Memory B cell (primary cell): ENCODE measurements around the gene RALY.

Source experiments
- ATAC-seq: fragments of 150-1000 bp; cut with Tn5 transposase; 2 replicates; pipeline ENCODE4 v1.10.0; 2021; ENCODE audit warnings: low read depth, mild to moderate bottlenecking, moderate library complexity
- DNase-seq, 2 donors: peaks; one replicate each; pipeline ENCODE4 v3.0.0; 2022; ENCODE audit warnings: low spot score in 2 of 2
- H3K27ac Mint-ChIP-seq: one replicate; pipeline ENCODE4 v1.8.0; 2022; ENCODE audit warnings: mild to moderate bottlenecking, moderate library complexity, mixed read lengths
- H3K27me3 Mint-ChIP-seq: one replicate; pipeline ENCODE4 v1.8.0; 2022; ENCODE audit warnings: mixed read lengths
- H3K36me3 Mint-ChIP-seq: one replicate; pipeline ENCODE4 v1.8.0; 2022; ENCODE audit warnings: mild to moderate bottlenecking, mixed read lengths
- H3K4me1 Mint-ChIP-seq: one replicate; pipeline ENCODE4 v1.8.0; 2022; ENCODE audit warnings: mixed read lengths
- H3K4me3 Mint-ChIP-seq: one replicate; pipeline ENCODE4 v1.8.0; 2022; ENCODE audit warnings: mild to moderate bottlenecking, moderate library complexity, mixed read lengths
- H3K9me3 Mint-ChIP-seq: one replicate; pipeline ENCODE4 v1.8.0; 2022; ENCODE audit warnings: mixed read lengths

Gene RALY

DNA sequence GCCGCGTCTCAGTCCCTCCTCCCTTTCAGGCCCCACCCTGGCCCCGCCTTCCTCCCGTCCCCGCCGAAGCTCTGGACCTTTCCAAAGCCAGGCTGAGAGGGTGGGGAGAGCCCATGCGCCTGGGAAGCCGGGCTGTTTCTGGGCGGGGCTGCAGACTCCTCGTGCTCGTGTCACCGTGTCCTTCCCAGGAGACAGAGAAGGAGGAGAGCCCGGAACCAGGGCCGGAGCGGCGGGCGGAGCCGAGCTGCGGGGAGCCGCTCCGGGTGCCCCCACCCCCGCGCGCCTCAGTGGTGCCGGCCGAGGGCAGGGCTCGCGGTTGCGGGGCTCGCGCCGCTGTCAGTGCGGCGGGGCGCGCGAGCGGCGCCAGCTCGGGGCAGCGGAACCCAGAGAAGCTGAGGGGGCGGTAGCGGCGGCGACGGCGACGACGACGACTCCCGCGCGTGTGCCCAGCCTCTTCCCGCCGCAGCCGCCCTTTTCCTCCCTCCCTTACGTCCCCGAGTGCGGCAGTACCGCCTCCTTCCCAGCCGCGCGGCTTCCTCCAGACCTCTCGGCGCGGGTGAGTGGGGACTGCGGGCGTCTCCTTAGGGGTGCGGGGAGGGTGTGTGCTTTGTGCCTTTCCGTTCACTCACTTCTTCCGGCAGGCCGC lies at the start of gene RALY:
Gene RALY, plus strand, starts transcription at position 336 of the 646 bp plus-strand sequence. CDS start 78,164 bp downstream, outside the sequence.
- Mint-ChIP-seq H3K9me3 (no peaks in the 10 kb centered on the region), H3K36me3 (peaks cover 1% of the 10 kb centered on the region), H3K4me1 (peaks cover 47% of the 10 kb centered on the region), H3K4me3 (peak within 1 kb of the TSS; percentile 98), H3K27ac (peak within 1 kb of the TSS; percentile 96), H3K27me3 (no peaks in the 10 kb centered on the region)
- peak in 1 of 2 donors; percentile 97 for DNase-seq
- peak; percentile 70 for ATAC-seq

GRCh38 chr20:33944914-33945313 lies 48.8 kb upstream of the RALY start:
- Mint-ChIP-seq H3K9me3 (peaks cover 14% of the 10 kb centered on the region), H3K36me3 (peaks cover 8% of the 10 kb centered on the region), H3K4me3 (no peak overlapping the region), H3K27me3 (peaks cover 2% of the 10 kb centered on the region), H3K27ac (no peak overlapping the region), H3K4me1 (no peaks in the 10 kb centered on the region)
- DNase-seq (no peak), ATAC-seq (no peak)

GRCh38 chr20:33945391-33946081 lies 48.2 kb upstream of the RALY start:
- no peak for DNase-seq
- peaks cover 15% of the 10 kb centered on the region for H3K9me3 Mint-ChIP-seq
- no peak overlapping the region for H3K27ac Mint-ChIP-seq
- H3K4me3 Mint-ChIP-seq, result no peak overlapping the region
- peaks cover 9% of the 10 kb centered on the region for H3K36me3 Mint-ChIP-seq
- no peaks in the 10 kb centered on the region for H3K4me1 Mint-ChIP-seq
- peaks cover 2% of the 10 kb centered on the region for H3K27me3 Mint-ChIP-seq
- ATAC-seq, result no peak

GRCh38 chr20:33947709-33948295 lies 45.9 kb upstream of the RALY start:
- no peak for ATAC-seq
- Mint-ChIP-seq H3K36me3 (peaks cover 12% of the 10 kb centered on the region), H3K4me3 (no peak overlapping the region), H3K27me3 (peaks cover 8% of the 10 kb centered on the region), H3K27ac (no peak overlapping the region), H3K4me1 (no peaks in the 10 kb centered on the region), H3K9me3 (peaks cover 19% of the 10 kb centered on the region)
- DNase-seq, result peak; percentile 9 to 23

- DNase-seq (no peak), ATAC-seq (no peak)
- Mint-ChIP-seq H3K4me1 (no peaks in the 10 kb centered on the region), H3K36me3 (peaks cover 12% of the 10 kb centered on the region), H3K27ac (no peak overlapping the region), H3K27me3 (peaks cover 11% of the 10 kb centered on the region), H3K4me3 (no peak overlapping the region), H3K9me3 (peaks cover 19% of the 10 kb centered on the region)
Measured at GRCh38 chr20:33948480-33948879, 45.2 kb upstream of the RALY start.

DNA sequence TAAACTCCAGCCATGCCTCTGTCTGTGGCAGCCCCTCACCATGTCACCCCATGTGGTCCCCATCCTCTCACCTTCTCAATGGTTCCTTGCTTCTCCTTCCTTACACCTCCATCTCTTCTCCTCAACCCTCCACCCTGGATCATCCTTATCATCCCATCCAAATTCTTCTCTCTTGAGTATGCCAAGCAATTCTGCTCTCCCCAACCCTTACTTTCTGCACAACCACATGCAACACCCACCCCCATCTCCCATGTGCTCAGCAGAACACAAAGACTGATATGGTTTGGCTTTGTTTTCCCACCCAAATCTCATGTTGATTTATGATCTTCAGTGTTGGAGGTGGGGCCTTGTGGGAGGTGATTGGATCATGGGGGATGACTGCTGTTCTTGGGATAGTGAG lies 42.5 kb upstream of the RALY start:
- Mint-ChIP-seq H3K4me3 (no peak overlapping the region), H3K4me1 (no peaks in the 10 kb centered on the region), H3K27ac (no peak overlapping the region), H3K9me3 (peaks cover 19% of the 10 kb centered on the region), H3K27me3 (peaks cover 14% of the 10 kb centered on the region), H3K36me3 (peaks cover 12% of the 10 kb centered on the region)
- ATAC-seq, result no peak
- no peak for DNase-seq

GRCh38 chr20:33954504-33954903 lies 39.2 kb upstream of the RALY start:
- DNase-seq, result no peak
- peaks cover 13% of the 10 kb centered on the region for H3K27me3 Mint-ChIP-seq
- H3K36me3 Mint-ChIP-seq, result peaks cover 4% of the 10 kb centered on the region
- H3K9me3 Mint-ChIP-seq, result peaks cover 7% of the 10 kb centered on the region
- H3K4me1 Mint-ChIP-seq, result no peaks in the 10 kb centered on the region
- no peak for ATAC-seq
- no peak overlapping the region for H3K27ac Mint-ChIP-seq
- H3K4me3 Mint-ChIP-seq, result no peak overlapping the region

DNA sequence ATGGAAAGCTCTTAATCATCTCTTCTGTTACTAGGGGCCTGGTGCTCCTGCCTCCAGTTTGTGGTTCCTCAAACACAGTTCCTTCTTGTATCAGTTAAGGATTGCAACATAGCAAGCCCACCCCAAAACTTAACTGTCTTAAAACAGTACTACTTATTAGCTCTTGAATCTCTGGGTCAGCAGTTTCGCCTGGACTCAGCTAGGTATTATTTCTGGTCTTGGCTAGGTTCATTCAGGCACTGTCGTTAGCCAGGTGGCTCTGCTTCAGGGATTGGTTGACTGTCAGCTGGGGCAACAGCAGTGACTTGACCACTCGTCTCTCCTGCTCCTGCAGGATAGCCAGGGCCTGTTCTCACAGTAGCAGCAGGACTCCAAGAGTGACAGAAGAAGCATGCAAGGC lies 30.0 kb upstream of the RALY start:
- no peaks in the 10 kb centered on the region for H3K4me1 Mint-ChIP-seq
- ATAC-seq (no peak), DNase-seq (no peak)
- no peak overlapping the region for H3K4me3 Mint-ChIP-seq
- H3K27me3 Mint-ChIP-seq, result peaks cover 5% of the 10 kb centered on the region
- H3K9me3 Mint-ChIP-seq, result no peaks in the 10 kb centered on the region
- H3K36me3 Mint-ChIP-seq, result no peaks in the 10 kb centered on the region
- no peak overlapping the region for H3K27ac Mint-ChIP-seq

DNA sequence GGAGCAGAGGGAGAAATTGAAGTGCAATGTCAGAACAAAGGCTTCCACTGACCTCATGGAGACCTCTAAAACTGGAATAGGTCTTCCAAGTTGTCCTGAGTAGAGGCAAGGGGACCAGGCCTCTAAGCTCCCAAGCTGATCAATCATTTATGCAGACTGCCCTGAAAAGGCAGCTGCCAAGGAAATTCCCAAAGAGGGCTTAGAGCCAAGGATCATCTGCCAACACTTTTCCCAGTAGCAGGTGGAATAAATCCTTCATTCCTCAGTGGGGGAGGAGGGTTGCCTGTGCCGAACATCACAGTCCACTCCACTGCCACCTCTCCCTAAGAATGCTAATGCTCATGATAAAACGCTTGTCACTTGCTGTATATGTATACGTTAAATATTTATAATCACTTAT lies 29.3 kb upstream of the RALY start:
- no peak for DNase-seq
- ATAC-seq, result no peak
- Mint-ChIP-seq H3K27ac (no peak overlapping the region), H3K27me3 (peaks cover 5% of the 10 kb centered on the region), H3K4me3 (no peak overlapping the region), H3K4me1 (no peaks in the 10 kb centered on the region), H3K9me3 (no peaks in the 10 kb centered on the region), H3K36me3 (peaks cover 3% of the 10 kb centered on the region)

- Mint-ChIP-seq H3K27ac (no peak overlapping the region), H3K4me1 (no peaks in the 10 kb centered on the region), H3K4me3 (no peak overlapping the region), H3K9me3 (no peaks in the 10 kb centered on the region), H3K36me3 (peaks cover 3% of the 10 kb centered on the region), H3K27me3 (peaks cover 5% of the 10 kb centered on the region)
- no peak for ATAC-seq
- DNase-seq, result no peak
Measured at GRCh38 chr20:33967126-33967525, 26.6 kb upstream of the RALY start.

DNA sequence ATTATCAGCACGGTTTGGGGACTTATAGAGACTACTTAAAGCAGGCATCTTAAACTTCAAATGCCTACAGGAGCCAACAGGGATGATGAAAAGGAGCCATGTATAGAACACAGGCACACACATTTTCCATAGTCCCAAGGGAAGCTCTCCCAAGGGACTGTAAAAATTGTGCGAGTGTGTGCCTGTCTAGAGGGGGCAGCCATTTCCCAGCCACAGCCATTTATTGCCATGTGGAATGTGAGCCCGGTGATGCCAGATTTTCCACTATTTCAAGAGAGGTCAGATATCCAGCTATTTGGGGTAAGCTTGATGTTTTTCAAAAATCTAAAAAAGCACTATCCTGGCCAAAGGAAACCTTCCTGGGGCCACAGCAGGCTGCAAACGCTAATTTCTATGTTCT lies 24.1 kb upstream of the RALY start:
- Mint-ChIP-seq H3K4me3 (no peak overlapping the region), H3K36me3 (peaks cover 3% of the 10 kb centered on the region), H3K4me1 (no peaks in the 10 kb centered on the region), H3K9me3 (no peaks in the 10 kb centered on the region), H3K27me3 (peaks cover 5% of the 10 kb centered on the region), H3K27ac (no peak overlapping the region)
- ATAC-seq, result no peak
- DNase-seq, result no peak

DNA sequence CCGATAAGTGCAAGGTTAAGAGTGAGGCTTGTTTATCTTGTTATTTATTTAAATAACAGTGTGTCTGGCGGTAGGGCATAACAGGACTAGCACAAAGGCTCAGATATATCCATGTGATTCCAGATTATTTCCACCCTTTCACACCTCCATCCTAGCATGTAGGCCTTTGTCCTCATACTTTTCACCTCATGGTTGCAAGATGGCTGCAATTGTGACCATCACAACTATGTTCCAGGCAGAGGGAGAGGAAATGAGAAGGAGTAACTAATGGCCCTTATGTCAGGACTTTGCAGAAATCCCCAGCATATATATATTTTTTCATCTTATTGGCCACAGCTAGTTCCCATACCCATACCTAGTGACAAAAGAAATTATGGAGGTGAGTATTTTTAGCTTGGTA lies 23.5 kb upstream of the RALY start:
- DNase-seq (no peak), ATAC-seq (no peak)
- no peaks in the 10 kb centered on the region for H3K9me3 Mint-ChIP-seq
- no peak overlapping the region for H3K27ac Mint-ChIP-seq
- H3K4me3 Mint-ChIP-seq, result no peak overlapping the region
- peaks cover 3% of the 10 kb centered on the region for H3K36me3 Mint-ChIP-seq
- peaks cover 3% of the 10 kb centered on the region for H3K27me3 Mint-ChIP-seq
- H3K4me1 Mint-ChIP-seq, result no peaks in the 10 kb centered on the region

DNA sequence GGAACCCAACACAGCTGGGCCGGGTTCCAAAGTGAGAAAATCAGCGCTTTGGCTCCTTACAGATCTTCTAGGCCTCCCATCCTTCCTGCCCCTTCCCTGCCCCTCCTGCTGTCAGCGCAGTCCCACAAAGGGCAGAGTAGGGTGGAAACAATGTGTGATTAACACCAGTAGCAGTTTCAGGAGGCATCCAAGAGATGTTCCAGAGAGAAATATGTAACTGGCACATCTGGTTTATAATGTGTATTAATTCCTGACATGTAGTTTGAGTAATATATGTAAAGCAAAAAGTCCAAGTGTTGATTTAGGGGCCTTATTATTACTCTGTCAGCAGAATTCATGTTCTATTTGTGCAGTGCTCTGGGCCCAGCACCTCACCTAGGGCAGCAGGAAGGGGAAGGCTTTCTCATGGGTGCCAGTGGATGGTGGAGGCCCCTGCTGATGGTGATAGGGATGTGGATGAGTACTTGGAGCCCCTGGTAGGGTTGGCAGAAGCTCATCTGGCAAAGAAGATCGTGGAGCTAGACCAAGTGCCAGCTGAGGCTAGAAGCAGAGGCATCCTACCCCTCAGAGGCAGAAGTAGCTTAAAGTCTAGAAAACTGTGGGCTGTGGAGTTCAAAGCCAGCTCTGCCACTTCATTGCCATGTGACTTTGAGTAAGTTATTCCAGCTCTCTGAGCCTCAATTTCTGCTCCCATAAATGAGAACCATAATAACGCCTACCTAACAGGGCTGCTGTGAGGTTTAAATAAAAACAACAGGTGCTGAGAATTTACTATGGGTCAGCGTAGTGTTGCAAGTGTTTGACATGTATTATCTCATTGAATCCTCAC lies 22.4 kb upstream of the RALY start:
- no peak for ATAC-seq
- no peaks in the 10 kb centered on the region for H3K4me1 Mint-ChIP-seq
- H3K27me3 Mint-ChIP-seq, result no peaks in the 10 kb centered on the region
- no peak for DNase-seq
- no peak overlapping the region for H3K27ac Mint-ChIP-seq
- H3K4me3 Mint-ChIP-seq, result no peak overlapping the region
- no peaks in the 10 kb centered on the region for H3K9me3 Mint-ChIP-seq
- peaks cover 3% of the 10 kb centered on the region for H3K36me3 Mint-ChIP-seq

GRCh38 chr20:33976959-33977358 lies 16.8 kb upstream of the RALY start:
- Mint-ChIP-seq H3K4me1 (no peaks in the 10 kb centered on the region), H3K27ac (no peak overlapping the region), H3K4me3 (no peak overlapping the region), H3K27me3 (peaks cover 10% of the 10 kb centered on the region), H3K36me3 (no peaks in the 10 kb centered on the region), H3K9me3 (no peaks in the 10 kb centered on the region)
- no peak for ATAC-seq
- no peak for DNase-seq
